Stimulated activated CD4-positive, alpha-beta T cell treated with anti-CD3 and anti-CD28 coated beads, Interleukin-4, amount 100 ng/mL, for 4 hours (primary cell): Measurements from ENCODE around the gene RGS6.

Source experiments
- DNase-seq, 2 experiments: peaks; one replicate each; pipeline ENCODE4 v3.0.0-alpha.2; 2020

RGS6 gene

GRCh38 chr14:72513965-72514659 lies 581.9 kb downstream of the RGS6 start:
- DNase-seq: no peak

- no peak for DNase-seq
Measured at GRCh38 chr14:72514660-72515025, 582.4 kb downstream of the RGS6 start.

- DNase-seq: no peak
Measured at GRCh38 chr14:72515779-72516770, 583.8 kb downstream of the RGS6 start.

GRCh38 chr14:72516936-72517700 lies 584.9 kb downstream of the RGS6 start:
- DNase-seq: peak; percentile 64 to 68

- DNase-seq: no peak
Measured at GRCh38 chr14:72517736-72518135, 585.5 kb downstream of the RGS6 start.

- DNase-seq: peak in 1 of 2 experiments; percentile 57
Measured at GRCh38 chr14:72518809-72519377, 586.7 kb downstream of the RGS6 start.

GRCh38 chr14:72519543-72519942 lies 587.3 kb downstream of the RGS6 start:
- peak in 1 of 2 experiments; percentile 17 for DNase-seq

- no peak for DNase-seq
Measured at GRCh38 chr14:72521045-72521444, 588.8 kb downstream of the RGS6 start.

- no peak for DNase-seq
Measured at GRCh38 chr14:72521968-72522741, 589.9 kb downstream of the RGS6 start.

GRCh38 chr14:72522847-72523246 lies 590.6 kb downstream of the RGS6 start:
- no peak for DNase-seq

GRCh38 chr14:72523424-72524294 lies 591.4 kb downstream of the RGS6 start:
- DNase-seq: no peak

GRCh38 chr14:72524295-72524629 lies 592.0 kb downstream of the RGS6 start:
- DNase-seq: no peak

GRCh38 chr14:72525087-72525915 lies 593.1 kb downstream of the RGS6 start:
- DNase-seq: no peak

GRCh38 chr14:72527591-72527990 lies 595.4 kb downstream of the RGS6 start:
- DNase-seq: no peak

- no peak for DNase-seq
Measured at GRCh38 chr14:72528059-72528862, 596.0 kb downstream of the RGS6 start.

- DNase-seq: no peak
Measured at GRCh38 chr14:72528863-72529175, 596.6 kb downstream of the RGS6 start.

GRCh38 chr14:72532686-72533454 lies 600.6 kb downstream of the RGS6 start:
- DNase-seq: no peak

GRCh38 chr14:72535485-72535884 lies 603.3 kb downstream of the RGS6 start:
- DNase-seq: no peak

- DNase-seq: no peak
Measured at GRCh38 chr14:72538387-72538786, 606.2 kb downstream of the RGS6 start.
